CD4-positive, alpha-beta T cell treated with Interleukin-1 beta for 1 hour (primary cell): ENCODE measurements around the gene TWIST2.

Experiments used
- DNase-seq, 2 donors: peaks; one replicate each; pipeline ENCODE4 v3.0.0-alpha.2; 2020 to 2022

Gene TWIST2

DNA sequence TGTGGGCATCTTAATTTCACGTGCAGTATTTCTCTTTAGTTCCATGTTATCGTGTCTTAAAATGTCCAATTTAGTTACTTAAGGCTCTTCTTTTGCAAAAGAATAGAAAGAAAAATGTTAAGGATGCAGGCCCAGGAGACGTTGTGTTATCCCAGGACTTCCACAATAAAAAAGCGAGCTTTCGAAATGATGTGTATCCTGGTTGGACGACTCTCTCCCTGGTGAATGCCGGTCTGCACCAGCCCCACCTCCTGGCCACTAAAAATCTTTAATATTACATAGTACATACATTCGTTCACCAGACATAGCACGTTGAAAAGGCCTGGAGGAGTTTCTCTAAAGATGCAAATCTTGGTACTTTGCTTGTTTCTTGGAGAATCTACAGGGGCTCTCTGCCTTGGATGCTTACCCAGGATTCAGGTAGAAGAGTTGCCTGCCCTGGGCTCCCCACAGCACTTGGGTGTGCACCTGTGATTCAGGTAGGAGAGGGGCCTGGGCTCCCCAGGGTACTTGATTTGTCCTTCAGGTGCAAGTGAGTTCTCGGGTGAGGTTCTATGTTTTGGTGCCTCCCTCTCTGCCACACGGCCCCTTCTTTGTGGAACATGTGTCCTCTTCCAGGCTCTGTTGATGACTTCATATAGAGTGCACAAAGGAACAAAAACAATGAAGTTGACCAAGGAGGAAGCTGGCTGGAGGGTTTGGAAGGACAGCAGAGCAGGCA lies 26.6 kb downstream of the TWIST2 start:
- no peak for DNase-seq

DNA sequence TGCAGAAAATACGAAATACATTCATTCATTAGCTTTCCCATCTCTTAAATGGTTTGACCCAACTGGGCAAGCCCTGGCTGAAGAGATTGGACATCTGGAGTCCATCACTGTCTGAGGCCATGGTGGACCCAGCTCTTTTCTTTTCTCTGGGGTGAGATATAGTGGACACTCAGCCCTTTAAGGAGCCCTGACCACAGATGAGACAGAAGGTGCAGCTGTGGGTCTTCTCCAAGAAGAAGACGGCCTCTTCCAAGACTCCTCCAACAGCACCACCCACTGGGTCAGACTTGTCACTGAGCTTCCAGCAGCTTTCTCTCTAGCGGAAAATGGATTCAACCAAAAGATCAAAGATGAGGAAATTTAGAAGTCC lies 27.2 kb downstream of the TWIST2 start:
- DNase-seq: no peak

DNA sequence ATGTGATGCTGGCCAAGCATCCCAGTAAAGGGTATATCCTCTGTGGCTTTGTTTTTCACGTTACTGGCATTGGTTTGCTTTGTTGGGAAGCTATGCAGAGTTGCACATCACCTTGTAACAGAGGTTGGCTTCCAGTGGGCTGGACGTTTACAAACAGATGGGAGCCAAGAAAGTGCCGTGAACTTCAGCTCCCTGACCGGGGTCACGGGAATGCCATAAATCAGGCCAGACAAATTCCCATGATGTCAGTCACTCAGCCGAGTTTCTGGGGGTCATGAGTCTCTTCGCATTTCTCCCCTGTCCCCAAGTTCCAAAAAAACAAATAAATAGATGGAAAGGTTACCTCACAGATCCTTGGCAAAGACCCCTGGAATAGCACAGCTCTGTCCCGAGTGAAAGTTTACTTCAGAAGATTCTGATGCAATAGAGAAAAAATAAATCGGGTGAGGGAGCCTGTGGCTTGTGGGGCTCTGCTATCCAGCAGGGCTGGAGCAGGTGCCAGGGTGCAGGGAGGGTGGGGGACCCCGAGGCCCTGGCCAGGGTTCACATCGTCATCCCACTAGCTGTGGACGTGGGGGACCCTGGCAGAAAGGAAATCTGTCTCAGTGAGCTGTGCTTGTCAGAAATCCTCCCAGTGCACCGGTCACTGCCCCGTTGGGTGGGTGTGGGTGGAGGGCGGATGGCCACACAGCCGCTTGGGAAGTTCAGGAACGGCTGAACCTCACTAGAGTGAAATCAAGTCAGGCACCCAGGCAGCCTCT lies 27.8 kb downstream of the TWIST2 start:
- no peak for DNase-seq

DNA sequence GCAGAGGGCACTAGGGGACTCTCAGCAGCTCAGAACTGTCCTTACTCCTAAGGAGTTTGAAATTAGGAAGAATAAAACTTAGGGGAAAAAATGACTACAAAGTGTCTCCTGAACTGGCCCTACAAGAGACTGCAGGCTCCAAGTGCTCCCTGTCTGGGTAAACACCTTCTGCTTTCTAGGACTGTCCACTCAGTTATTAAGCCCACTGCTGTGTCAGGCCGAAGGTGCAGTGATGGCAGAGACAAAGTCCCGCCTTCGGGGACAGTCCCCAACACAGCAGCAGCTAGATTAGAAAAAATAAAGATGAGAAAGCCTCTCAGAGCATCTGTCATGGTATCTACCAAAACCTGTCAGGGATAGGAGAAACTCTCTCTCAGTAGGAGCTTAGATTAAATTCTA lies 28.3 kb downstream of the TWIST2 start:
- no peak for DNase-seq

DNA sequence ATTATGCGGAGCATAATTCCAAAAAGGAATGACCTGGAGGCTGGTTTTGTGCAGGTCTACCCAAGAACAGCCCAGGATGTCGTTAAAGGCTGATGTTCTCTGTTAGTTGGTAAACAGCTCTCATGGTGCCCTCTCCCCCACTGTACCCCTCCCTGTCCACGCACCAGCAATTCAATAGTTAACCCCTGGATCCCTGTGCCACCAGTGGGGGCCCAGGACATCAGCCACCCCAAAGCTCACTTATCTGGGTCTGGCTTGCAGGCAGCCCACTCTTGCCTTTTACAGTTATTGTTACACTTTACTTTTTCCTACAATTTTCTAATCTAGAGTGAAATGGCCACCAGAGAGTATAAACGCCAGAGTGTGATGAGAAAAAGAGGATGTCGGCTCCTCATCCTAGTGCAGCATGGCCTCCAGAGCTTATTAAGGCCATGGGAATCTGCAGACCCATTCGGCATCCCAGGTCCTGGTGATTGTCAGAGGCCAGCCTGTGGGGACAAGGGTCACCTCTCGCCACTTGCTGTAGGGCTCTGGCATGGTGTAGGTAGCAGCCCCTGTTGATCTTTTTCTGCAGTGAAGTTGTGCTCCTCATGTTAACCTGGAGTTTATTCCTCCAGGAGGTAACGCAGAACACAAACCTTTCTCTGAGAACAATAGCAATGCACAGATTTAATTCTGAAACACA lies 30.3 kb downstream of the TWIST2 start:
- DNase-seq: no peak

DNA sequence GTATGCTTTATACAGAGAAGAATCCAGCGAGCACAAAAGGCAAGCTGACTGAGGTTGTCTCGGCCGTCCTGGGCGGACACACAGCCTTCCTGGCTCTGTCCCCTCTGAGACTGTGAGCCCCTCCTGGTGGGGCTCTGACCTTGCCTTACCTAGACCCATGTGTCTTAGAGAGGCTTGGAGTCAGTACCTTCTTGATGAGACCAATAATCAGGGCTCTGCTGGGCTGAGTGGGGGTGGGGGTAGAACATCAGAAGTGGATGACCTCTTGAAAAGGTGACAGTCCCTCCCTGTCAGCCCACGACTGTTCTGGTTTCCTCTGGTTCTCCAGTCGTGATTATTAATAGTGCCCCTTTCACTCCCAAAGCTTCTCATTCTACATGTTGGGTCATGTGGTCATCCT lies 31.2 kb downstream of the TWIST2 start:
- no peak for DNase-seq

DNA sequence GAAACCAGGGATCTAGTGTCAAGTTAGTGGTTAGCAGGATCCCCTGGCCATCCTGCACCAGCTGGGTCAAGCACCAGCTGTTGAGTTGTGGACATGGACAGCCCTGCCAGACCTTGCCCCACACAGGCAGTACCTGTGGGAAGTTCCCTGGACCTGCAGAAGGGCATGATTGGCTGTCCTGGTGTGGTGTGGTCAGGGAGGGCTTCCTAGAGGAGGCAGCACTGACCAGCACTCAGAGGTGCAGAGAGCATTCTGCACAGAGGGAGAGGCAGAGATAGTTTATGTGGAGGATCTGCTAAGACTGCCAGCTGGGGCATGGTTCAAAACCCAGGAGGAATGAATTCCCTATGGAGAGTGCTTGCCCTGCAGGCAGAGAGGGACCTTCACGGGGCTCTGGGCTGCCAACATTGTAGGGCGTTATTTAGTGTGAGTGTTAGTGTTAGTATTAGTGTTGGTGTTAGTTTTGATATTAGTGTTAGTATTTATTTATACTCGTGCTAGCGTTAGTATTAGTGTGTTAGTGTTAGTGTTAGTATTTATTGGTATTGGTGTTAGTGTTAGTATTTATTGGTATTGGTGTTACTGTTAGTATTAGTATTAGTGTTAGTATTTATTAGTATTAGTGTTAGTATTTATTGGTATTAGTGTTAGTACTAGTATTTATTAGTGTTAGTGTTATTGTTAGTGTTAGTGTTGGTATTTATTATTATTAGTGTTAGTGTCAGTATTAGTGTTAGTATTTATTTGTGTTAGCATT lies 31.9 kb downstream of the TWIST2 start:
- no peak for DNase-seq

DNA sequence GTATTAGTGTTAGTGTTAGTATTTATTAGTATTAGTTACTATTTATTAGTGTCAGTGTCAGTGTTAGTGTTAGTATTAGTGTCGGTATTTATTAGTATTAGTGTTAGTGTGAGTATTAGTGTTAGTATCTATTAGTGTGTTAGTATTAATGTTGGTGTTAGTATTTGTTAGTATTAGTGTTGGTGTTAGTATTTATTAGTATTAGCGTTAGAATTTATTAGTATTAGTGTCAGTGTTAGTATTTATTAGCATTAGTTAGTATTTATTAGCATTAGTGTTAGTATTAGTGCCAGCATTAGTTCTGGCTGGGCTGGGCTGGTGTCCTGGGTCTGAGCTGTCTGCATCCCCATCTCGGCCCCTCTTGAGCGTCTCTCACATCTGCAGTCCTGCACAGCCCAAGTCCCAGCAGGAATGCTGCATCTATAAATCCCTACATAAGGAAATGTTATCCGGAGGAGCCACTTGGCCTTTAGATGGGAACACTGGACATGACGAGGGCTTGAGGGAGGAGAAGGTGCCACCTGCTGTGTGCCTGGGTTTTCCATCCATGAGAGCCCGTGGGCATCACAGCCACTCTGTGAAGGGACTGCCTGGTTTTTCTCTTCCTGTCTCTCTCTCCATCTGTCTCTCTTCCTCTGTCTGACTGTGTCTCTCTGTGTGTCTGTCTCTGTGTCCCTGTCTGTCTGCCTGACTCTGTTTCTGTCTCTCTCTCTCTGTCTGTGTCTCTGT lies 33.6 kb downstream of the TWIST2 start:
- no peak for DNase-seq

DNA sequence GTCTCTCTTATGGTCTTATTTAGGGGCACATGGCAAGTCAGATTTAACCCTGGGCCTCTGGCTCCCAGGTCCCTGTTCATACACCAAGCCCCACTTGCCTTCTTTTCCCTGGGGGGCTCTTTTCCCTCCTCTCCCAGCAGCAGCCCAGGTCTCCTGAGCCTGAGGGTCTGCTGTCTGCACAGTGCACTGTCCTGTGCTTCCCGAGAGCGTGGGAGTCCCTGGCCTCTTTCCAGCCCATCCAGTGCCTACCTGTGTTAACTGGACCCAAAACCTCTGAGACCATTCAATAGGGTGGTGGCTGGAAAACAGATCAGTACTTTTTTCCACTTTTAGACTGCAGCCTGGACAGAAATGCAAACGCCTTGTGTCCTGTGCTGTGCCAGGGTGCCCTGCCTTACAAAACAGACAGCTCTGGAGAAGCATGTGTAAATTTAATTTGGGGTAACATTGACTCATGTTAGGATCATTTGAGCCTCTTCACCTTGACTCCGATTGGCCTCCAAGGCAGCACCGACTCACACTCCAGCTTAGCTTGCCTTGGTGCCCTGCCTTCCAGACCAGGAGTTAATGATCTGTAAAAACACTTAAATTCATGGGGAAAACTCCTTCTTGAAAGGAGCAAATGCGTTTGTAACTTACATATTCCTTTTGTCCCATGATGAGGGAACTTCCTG lies 34.3 kb downstream of the TWIST2 start:
- no peak for DNase-seq

DNA sequence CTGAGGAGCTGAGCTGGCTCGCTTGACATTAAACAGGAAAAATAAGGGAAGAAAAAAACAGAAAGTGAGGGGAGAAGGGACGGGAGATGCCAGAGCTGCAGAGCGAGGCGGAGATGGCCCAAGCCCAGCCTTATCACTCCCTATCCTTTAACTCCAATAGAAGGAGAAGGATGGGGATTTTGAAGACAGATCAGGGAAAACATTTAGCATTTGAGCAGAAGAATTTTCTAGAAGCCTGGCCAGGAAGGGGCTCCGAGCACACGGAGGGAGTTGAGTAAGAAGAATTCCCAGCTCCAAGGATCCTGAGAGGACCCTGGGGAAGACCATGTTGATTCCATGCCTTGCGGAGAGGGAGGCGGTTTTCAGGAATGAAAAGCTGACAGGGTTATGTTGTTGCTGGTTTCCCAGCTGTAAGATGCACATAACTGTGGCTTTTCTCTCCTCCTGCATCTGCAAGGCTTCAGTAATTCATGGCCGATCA lies 35.6 kb downstream of the TWIST2 start:
- DNase-seq: no peak

DNA sequence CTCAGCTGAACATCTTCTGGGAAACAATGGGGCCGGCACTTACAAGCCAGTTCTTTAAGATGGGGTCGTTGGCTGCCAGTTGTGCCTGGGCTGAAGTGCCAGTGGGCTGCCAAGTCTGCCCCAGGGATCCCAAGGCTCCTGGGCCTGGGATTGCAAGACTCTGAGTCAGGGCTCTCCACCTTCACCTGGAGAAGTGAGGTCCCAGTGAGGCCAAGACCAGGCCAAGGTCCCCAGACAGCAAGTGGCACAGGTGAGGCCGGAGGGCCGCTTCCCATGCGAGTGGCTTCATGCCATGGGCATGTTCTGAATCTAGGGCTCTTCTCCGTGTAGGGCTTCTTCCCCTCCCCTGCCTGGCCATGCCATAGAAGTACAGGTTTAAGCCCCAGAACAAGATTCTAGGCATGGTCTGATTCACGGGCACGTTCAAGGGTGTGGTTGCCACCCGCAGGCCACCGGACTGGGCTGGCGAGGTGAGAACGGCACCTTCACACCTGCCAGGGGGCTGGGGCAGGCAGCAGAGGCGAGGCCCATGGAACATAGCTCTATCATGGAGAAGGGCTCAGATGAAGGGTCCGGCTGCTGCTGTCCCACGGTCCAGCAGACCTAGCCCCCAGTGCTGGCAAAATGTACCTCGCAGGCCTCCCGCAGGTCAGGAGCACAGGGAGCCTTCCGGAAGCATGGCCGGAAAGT lies 36.4 kb downstream of the TWIST2 start:
- DNase-seq: no peak

DNA sequence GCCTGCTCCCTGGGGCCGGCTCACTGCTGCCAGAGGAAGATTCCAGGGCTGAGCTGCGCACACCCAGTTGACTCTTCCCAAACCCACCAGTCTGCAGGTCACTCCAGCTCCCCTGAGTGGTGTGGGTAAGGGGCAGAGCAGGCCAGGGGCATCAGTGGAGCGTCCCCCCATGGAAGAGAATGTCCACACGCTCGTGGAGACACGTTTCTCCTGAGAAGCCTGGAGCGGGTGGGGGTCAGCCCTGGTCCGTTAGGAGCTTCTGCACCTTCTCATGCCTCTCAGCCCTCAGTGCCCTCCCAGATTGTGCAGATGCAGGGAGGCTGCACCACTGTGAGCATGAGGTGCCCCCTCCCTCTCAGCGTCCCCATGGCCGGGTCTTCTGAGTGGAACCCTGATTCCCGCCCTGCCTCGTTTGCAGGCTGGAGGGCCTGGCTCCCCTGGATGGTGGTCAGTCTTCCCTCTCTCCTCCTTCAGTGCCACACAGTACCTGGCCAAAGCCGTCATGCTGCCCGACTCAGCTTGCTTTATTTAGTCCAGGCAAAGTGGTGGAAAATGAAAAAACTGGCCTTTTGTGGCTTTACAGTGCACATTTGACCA lies 37.0 kb downstream of the TWIST2 start:
- DNase-seq: no peak

DNA sequence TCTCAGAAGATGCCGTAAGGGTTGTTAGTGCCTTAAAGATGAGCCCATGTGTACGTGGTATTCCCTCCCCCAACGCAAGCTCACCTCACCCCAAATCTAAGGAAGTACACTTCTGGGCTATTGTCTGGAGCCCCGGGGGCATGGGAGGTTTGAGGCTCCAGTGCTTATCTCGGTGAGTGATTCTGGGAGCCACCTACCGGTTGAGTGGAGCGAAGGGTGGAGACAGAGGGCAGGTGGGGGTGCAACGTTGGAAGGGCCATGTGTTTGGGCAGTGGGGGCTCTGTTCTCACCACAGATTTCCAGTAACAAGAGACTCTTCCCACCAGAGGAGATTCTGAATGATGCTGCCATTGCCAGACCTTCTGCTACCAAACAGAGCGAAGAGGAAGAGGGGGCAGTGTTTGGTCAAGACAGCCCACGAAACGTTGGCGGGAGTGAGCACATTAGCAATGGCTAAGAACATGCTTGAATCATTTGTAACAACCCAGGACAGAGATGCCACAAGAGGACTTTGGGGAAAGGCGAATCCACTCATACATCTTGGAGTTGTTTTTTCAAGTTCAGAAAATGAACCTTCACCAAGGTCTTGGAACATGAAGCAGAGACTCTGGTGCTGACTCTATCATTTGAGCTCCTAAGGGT lies 38.7 kb downstream of the TWIST2 start:
- DNase-seq: no peak

DNA sequence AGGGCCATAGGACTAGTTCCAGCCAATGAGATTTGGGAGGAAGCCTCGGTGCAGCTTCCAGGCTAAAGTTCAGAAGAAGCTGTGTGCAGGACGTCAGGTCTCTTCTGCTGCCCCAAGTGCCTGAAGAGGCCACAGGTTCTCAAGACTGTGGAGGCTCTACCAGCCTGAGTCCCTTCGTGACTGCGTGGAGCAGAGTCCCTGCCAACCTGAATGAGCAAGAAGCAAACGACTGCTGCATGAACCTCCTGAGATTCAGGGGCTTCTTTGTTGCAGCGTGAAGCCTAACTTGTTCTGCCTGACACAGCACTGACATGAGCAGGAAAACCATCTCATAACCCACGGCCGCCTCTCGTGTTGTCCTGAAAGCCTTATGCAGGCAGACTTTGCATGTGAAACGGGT lies 39.7 kb downstream of the TWIST2 start:
- no peak for DNase-seq

DNA sequence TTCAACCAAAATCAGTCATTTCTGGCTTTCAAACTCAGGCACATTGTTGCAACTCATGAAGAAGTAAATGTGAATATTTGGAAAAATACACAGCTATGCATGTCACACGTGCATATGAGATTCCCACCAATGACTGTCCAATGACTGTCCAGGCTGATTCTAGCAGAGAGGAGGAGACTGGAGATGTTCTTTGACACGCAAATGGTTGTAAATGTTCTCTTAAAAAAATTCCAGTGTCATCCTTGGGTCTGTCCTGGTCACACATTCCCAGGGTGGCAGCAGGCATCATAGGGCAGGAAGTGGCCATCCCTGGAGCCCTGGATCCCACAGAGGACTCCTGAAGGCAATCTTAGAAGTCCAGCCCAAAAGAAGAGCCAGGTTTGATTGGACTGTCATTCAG lies 40.9 kb downstream of the TWIST2 start:
- DNase-seq: no peak

DNA sequence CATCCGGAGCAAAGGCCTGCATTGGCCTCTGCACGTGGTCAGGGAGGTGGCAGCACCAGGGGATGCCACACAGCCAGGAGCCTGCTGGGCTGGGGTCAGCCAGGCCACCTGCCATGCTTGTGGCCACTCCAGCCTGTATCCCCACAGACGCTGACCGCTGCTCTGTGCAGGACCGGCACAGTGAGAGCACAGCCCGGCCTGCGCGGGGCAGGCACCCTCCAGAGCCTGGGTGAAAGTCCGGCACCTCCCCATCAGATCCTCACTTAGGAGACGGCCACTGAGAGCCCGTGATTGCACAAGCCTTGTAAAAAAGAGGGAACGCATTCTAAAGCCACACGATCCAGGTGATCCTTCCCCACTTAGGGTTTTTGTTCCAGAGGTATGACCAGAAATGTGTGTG lies 42.2 kb downstream of the TWIST2 start:
- no peak for DNase-seq

DNA sequence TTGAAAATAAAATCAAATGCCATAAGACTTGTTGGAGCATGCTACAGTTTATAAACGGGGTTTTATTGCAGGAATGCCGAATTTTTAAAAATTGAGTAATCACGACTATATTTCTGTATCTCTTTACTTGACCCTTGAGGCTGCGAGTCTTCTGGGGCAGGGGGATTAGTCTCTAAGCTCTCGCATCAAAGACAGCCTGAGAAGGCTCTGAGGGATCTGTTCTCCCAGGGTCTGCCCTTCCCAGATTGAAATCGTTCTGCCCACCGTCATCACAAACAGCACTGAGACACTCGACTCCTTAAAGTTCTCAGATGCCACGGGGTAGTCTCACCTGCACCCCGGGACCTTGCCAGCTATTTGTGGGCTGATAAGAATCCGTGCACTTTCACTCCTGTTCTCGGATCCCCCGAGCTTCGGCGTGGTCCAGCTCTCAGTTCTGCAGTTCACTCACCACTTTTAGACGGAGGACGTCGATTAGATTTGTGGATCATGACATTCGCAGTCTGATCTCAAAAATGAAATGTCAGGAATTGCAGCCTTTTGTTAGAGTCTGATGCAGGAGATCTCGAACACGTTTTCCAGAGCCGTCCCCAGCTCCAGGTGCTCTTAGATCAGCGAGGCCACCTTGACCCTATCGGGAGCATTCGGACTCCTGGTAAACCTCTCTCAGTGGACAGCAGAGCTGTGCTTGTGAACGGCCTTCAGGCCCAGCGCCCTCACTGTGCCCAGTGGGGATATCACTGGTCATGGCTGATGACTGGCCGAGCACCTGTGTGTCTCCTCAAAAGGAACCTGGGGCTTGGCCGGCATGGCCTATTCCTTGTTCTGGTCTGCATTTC lies 43.0 kb downstream of the TWIST2 start:
- DNase-seq: no peak

DNA sequence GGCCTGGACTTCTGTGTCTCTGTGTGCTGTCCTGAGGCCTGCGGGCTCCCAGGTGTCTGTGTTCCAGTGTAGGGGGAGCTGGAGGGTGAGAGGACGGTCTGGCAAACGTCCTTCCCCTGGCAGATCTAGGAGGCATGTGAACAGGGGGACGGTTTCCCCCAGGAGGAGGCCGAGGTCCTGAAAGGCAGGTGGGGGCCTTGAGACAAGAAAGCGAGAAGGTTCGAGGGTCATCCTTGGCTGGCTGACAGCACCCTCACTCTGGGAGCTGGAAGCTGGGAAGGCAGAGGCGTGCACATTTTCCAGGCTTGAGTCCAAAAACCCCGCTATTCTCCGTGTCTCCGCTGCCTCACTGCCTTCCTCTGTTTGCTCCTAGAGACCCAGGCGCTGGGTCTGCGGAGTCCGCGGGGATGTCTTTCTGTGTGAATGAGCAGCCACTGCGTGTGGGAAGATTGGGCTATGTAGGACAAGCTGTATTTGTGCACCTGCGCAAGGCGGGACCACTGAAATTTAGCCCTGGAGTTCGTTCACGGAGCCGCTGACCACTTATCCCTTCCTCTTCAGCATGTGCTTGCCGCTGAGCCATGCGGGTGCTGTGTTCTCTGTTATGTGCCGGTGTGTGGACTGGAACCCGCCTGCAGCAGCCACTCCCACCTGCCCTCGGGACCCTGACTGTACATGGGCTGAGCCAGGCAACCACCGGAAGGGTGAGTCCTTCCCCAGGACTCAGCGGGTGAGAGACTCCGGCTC lies 43.7 kb downstream of the TWIST2 start:
- no peak for DNase-seq

DNA sequence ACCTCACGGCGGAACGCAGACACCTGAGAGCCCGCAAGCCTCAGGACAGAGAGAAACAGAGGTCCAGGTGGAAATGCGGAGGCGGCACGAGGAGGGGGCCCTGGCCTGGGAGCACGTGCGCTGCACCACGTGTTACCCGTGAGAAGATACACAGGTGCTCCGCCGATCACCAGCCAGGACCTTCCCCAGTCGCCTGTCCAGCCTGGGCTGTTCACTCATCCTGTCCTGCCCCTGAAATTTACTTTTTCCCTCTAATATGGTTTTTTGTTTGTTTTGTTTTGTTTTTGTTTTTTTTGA lies 44.3 kb downstream of the TWIST2 start:
- no peak for DNase-seq
